ENCODE data around the gene ERN2.

Gene ERN2

GRCh38 chr16:23716484-23716883, 3.5 kb upstream of the ERN2 start:
- DNase-seq = no peak

GRCh38 chr16:23711785-23712184, 1.2 kb downstream of the ERN2 start:
- DNase-seq = no peak

- DNase-seq = no peak
These were observed 2.5 kb downstream of the ERN2 start for GRCh38 chr16:23710504-23710903.

DNA sequence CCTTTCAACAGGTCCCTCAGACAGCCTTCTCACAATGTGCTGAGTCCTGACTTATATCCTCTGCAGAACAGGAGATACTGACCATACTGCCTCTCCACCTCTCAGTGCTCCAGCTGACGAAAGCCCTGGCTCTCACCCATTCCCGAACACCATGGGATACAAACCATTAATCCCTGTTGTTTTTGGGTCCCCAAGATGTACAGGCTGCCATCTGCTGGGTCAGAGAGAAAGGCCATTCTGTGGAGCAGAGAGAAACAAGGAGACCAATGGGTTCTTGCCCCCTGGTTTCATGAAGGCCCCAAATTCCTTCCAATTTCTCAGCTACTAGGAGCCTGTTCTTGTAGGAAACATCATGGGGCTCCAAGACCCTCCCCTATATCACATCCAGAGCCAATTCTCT, 3.0 kb downstream of the ERN2 start:
- DNase-seq = no peak

- DNase-seq = no peak
These were observed 3.5 kb downstream of the ERN2 start for GRCh38 chr16:23709536-23709935.

GRCh38 chr16:23706439-23706838, 6.6 kb downstream of the ERN2 start:
- DNase-seq = no peak

GRCh38 chr16:23705517-23705902, 7.5 kb downstream of the ERN2 start:
- no peak for DNase-seq

- no peak for DNase-seq
These were observed 8.1 kb downstream of the ERN2 start for GRCh38 chr16:23704772-23705516.

GRCh38 chr16:23702951-23703350, 10.1 kb downstream of the ERN2 start:
- DNase-seq = no peak

GRCh38 chr16:23701045-23701444, 12.0 kb downstream of the ERN2 start:
- no peak for DNase-seq

DNA sequence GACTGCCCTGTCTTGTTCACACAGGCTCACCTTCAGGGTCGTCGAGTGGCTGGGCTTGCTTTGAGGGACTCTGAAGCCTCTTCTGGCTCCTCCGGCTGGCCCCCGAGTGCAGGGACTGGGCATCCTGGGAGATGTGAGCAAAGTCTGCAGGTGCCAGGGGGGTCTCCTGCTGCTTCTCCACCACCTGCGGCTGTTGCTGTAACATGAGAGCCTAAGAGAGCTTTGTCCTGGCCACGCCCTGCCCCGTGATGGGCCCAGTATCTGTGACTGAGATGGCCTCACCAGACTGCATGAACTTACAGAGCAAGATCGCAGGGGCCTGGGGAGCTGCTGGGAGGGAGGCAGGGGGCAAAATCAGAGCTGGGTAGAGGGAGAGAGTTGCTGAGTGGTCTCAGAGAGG, 12.5 kb downstream of the ERN2 start:
- DNase-seq = no peak

DNA sequence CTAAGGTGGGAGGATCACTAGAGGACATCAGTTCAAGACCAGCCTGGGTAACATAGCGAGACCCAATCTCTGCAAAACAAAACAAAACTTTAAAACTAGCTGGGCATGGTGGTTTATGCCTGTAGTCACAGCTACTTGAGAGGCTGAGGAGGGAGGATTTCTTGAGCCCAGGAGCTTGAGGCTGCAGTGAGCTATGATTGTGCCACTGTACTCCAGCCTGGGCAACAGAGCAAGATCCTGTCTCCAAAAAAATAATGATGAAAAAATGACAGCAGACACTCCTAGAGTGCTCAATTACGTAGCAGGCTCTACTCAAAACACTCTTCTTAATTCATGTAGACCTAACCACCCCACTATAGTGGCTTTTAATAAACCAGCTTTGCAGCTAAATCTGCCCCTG, 12.9 kb downstream of the ERN2 start:
- no peak for DNase-seq

GRCh38 chr16:23699100-23699499, 13.9 kb downstream of the ERN2 start:
- DNase-seq = no peak

DNA sequence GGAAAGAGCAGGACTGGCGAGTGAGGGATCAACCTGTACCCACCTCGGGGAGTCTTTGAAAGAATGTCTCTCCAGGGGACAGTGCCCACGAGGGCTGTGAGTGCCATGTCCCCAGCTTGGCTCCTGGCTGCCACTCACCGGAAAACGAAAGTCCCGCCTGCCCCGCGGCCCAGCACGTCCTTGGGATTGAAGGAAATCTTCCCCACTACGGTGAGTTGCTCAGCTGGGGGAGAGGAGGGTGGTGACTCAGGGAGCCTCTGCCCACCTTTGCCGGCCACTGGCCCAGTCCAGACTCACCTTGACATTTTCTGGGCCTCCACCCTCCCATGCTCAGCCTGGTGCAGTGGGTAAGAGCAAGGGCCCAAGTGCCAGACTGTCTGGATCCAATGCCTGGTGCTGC, 17.3 kb downstream of the ERN2 start:
- DNase-seq = no peak

GRCh38 chr16:23694644-23695373, 18.2 kb downstream of the ERN2 start:
- DNase-seq = no peak

- no peak for DNase-seq
These were observed 18.8 kb downstream of the ERN2 start for GRCh38 chr16:23694265-23694643.

DNA sequence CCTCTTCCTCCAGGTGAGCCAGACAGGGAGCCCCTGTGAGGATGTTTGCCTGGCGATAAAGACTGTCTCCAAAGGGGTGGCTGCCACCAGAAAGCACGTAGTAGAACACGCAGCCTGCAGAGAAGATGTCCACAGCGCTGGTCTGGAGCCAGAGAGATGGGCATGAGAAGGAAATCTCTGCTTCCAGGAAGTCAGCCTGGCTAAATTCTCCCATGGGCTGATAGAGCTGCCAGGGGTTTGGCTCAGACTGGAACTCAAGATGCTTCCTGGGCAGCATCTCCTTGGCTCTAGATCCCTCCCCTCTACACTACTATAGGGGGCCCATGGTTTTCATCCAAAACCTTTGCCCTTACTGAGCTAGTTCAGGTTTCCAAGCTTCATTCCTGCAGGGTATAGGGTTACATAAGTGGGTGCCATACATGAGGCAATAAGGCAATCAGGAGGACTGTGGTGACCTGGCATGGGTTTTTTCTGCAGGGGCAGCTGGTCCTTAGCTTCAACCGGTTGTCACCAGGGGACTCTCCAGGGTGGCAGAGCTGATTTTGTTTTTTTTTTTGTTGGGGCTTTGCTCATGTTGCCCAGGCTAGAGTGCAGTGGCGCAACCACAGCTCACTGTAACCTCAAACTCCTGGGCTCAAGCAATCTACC, 20.7 kb downstream of the ERN2 start:
- DNase-seq = no peak

GRCh38 chr16:23691483-23692189, 21.4 kb downstream of the ERN2 start:
- DNase-seq = no peak

GRCh38 chr16:23690771-23691482, 22.1 kb downstream of the ERN2 start:
- DNase-seq = no peak

DNA sequence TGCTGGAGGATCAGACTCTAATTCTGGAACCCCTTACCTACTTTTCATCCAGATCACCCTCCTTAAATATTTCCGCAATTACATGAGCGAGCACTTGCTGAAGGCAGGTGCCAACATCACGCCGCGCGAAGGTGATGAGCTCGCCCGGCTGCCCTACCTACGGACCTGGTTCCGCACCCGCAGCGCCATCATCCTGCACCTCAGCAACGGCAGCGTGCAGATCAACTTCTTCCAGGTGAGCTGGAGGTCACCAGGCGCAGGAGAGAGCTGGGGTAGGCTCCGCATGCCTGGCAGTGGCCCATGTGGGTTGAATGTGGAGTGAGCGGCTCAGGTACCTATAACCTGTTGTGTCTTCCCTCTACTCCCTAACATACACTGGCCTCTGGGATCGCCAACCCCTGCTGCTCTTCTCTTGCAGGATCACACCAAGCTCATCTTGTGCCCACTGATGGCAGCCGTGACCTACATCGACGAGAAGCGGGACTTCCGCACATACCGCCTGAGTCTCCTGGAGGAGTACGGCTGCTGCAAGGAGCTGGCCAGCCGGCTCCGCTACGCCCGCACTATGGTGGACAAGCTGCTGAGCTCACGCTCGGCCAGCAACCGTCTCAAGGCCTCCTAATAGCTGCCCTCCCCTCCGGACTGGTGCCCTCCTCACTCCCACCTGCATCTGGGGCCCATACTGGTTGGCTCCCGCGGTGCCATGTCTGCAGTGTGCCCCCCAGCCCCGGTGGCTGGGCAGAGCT, 23.4 kb downstream of the ERN2 start:
- no peak for DNase-seq

GRCh38 chr16:23687034-23687808, 25.8 kb downstream of the ERN2 start:
- no peak for DNase-seq
